NB4 (cell line): ENCODE measurements around the gene SLC31A1.

ENCODE experiments used
- CTCF ChIP-seq: IDR thresholded peaks from one replicate; pipeline ENCODE4 v1.5.1; 2012; ENCODE audit warnings: low read depth, low read length
- POLR2A ChIP-seq: IDR thresholded peaks from 2 replicates; pipeline ENCODE4 v1.6.1; 2011; ENCODE audit warnings: mild to moderate bottlenecking; ENCODE audit not compliant: insufficient read length; ENCODE audit errors: extremely low read depth
- TF ChIP-seq, protein P1 (sequence below): IDR thresholded peaks from 2 replicates; pipeline ENCODE4 v1.6.1; 2011; ENCODE audit warnings: low read depth, low read length

GRCh38 chr9:113222482-113222841, 1.1 kb downstream of the SLC31A1 start:
- TF ChIP-seq POLR2A (no peak), CTCF (no peak)
- TF ChIP-seq, protein P1, sequence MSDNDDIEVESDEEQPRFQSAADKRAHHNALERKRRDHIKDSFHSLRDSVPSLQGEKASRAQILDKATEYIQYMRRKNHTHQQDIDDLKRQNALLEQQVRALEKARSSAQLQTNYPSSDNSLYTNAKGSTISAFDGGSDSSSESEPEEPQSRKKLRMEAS, result no peak
